RWPE2 (cell line): Measurements from ENCODE around the gene ITGA11.

Experiments
- ATAC-seq: fragments of 200-7000 bp; cut with Tn5 transposase; 3 replicates; pipeline ENCODE4 v1.9.1; 2021; ENCODE audit warnings: low read depth
- DNase-seq: peaks from one replicate; pipeline ENCODE4 v3.0.0-alpha.2; 2020; ENCODE audit warnings: low spot score
- H3K27ac ChIP-seq: fragments of 450-650 bp; 2 replicates; pipeline ENCODE4 v1.5.1; 2017; ENCODE audit warnings: mild to moderate bottlenecking; ENCODE audit not compliant: poor library complexity, severe bottlenecking
- H3K27me3 ChIP-seq: fragments of 250-450 bp; sonication (Bioruptor Pico); 2 replicates; pipeline ENCODE4 v1.5.1; 2021; ENCODE audit warnings: mild to moderate bottlenecking, moderate library complexity; ENCODE audit not compliant: insufficient read depth, poor library complexity, severe bottlenecking
- H3K36me3 ChIP-seq: fragments of 250-450 bp; sonication (Bioruptor Pico); 2 replicates; pipeline ENCODE4 v1.5.1; 2020; ENCODE audit warnings: low read depth, mild to moderate bottlenecking, moderate library complexity
- H3K4me1 ChIP-seq: fragments of 250-450 bp; sonication (Bioruptor Pico); 2 replicates; pipeline ENCODE4 v1.5.1; 2021; ENCODE audit warnings: mild to moderate bottlenecking, moderate library complexity; ENCODE audit not compliant: insufficient read depth, poor library complexity, severe bottlenecking
- H3K4me3 ChIP-seq: fragments of 250-450 bp; sonication (Bioruptor Pico); 2 replicates; pipeline ENCODE4 v1.5.1; 2021; ENCODE audit warnings: mild to moderate bottlenecking, moderate library complexity; ENCODE audit not compliant: severe bottlenecking
- H3K9me3 ChIP-seq: fragments of 250-450 bp; sonication (Bioruptor Pico); 2 replicates; pipeline ENCODE4 v1.5.1; 2021; ENCODE audit warnings: mild to moderate bottlenecking, moderate library complexity; ENCODE audit not compliant: severe bottlenecking
- CTCF ChIP-seq: fragments of 450-650 bp; IDR thresholded peaks from one replicate; pipeline ENCODE4 v1.5.1; 2017; ENCODE audit warnings: mild to moderate bottlenecking, moderate library complexity; ENCODE audit not compliant: poor library complexity, severe bottlenecking

The ITGA11 gene

GRCh38 chr15:68344600-68344999, 87.4 kb downstream of the ITGA11 start:
- H3K4me1 ChIP-seq = peaks cover 18% of the 10 kb centered on the region
- ATAC-seq = 0 out of 3 replicates have a peak, but pooled peaks have one; percentile 22
- H3K9me3 ChIP-seq = no peaks in the 10 kb centered on the region
- H3K27ac ChIP-seq = no peak overlapping the region
- no peaks in the 10 kb centered on the region for H3K36me3 ChIP-seq
- no peak for DNase-seq
- H3K27me3 ChIP-seq = no peaks in the 10 kb centered on the region
- no peak for TF ChIP-seq CTCF
- no peak overlapping the region for H3K4me3 ChIP-seq

GRCh38 chr15:68343579-68344225, 88.3 kb downstream of the ITGA11 start:
- peak overlapping the region; percentile 6 for H3K27ac ChIP-seq
- no peaks in the 10 kb centered on the region for H3K27me3 ChIP-seq
- TF ChIP-seq CTCF = no peak
- H3K9me3 ChIP-seq = no peaks in the 10 kb centered on the region
- ATAC-seq (no peak), DNase-seq (no peak)
- peaks cover 18% of the 10 kb centered on the region for H3K4me1 ChIP-seq
- no peak overlapping the region for H3K4me3 ChIP-seq
- no peaks in the 10 kb centered on the region for H3K36me3 ChIP-seq

- no peak for DNase-seq
- Histone ChIP-seq H3K4me1 (peaks cover 18% of the 10 kb centered on the region), H3K36me3 (no peaks in the 10 kb centered on the region), H3K4me3 (no peak overlapping the region), H3K27me3 (no peaks in the 10 kb centered on the region), H3K27ac (no peak overlapping the region), H3K9me3 (no peaks in the 10 kb centered on the region)
- ATAC-seq = no peak
- TF ChIP-seq CTCF = no peak
These were observed 89.9 kb downstream of the ITGA11 start for GRCh38 chr15:68341760-68342725.

DNA sequence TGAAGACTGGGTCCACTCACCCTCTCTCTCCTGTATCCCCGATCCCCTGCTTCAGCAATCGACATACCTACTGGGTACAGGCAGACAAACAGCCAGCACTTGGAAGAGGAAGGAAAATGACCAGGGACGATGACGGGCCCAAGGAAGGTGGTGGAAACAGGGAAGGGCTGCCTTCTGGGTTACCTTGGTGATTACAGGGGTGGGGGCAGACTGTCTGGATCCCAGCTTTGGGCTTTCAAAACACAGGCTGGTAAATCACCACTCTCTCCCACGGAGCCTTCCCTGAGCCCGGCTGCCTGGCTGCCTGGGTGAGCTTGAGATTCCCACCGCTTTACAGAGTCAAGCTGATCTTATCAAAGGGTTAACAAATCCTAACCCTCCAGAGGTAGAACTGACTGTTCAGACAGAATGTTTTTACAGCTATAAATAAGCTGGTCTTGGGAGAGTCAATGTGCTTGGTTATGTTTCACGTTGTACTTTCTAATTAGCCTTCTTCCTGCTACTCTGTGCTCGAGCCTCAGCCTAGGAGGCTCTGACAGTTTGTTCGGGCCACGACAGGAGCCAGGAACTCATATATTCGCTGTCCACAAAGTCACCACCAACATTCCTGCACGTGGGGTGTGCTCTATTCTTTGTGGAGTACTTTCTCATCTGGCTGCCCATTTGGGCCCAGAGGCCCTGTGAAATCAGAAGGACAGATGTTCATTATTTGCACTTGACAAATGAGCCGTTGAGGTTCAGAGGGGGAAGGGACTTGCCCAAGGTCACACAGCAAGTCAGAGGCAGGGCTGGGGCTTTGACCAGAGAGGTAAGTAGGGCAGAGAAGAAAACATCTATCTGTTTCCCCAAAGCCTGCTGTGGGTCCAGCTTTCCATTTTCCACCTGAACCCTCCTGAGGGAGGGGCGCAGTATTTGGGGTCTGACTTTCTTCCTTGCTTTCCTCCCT, 91.0 kb downstream of the ITGA11 start:
- H3K27me3 ChIP-seq = no peaks in the 10 kb centered on the region
- H3K4me1 ChIP-seq = peaks cover 18% of the 10 kb centered on the region
- DNase-seq = no peak
- no peak overlapping the region for H3K4me3 ChIP-seq
- no peaks in the 10 kb centered on the region for H3K9me3 ChIP-seq
- no peaks in the 10 kb centered on the region for H3K36me3 ChIP-seq
- ATAC-seq = no peak
- no peak for TF ChIP-seq CTCF
- no peak overlapping the region for H3K27ac ChIP-seq
